Measurements from ENCODE around the gene WRNIP1. TPM values are rescaled to one million over a fixed set of nuclear protein-coding genes. Genes with fewer than 3 reads are reported as not detected.
"Not testable (repeated sequence)": the region's sequence is repeated elsewhere in the genome, so short reads cannot be mapped to it uniquely, and the experiment has no call there.

WRNIP1 gene
- total RNA-seq, 1 donor from 2014 or later, result 50.1 TPM

DNA sequence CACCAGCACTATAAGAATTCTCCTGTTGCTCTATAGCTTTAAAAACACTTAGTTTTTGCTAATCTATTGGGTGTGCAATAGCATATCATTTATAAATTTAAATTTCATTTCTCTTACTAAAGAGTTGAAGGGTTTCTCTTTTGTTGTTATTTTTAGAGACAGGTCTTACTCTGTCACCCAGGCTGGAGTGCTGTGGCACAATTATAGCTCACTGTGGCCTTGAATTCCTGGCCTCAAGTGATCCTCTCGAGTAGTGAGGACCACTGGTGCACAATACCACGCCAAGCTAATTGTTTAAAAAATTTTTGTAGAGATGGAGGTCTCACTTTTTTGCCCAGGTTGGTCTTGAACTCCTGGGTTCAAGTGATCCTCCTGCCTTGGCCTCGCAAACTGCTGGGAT is 6.2 kb upstream of the WRNIP1 start:
- no peaks in the 10 kb centered on the region for H3K27me3 ChIP-seq
- H3K36me3 ChIP-seq, result no peaks in the 10 kb centered on the region
- no peaks in the 10 kb centered on the region for H3K4me1 ChIP-seq
- intact Hi-C loops (cut with DNase I), result no loop called here
- no peak for DNase-seq (ENCODE audit: extremely low spot score in 2 of 2)
- no peak overlapping the region for H3K27ac ChIP-seq
- H3K4me3 ChIP-seq, result no peak overlapping the region
- no peak for TF ChIP-seq POLR2A (IDR thresholded peaks at IDR 0.05)
- no peak for TF ChIP-seq POLR2AphosphoS5 (IDR thresholded peaks at IDR 0.05; ENCODE audit: insufficient read depth in 1 of 2, low read depth in 1 of 2)
- TF ChIP-seq CTCF (IDR thresholded peaks at IDR 0.05), result no peak
- H3K9me3 ChIP-seq, result no peaks in the 10 kb centered on the region

- Histone ChIP-seq H3K27me3 (no peaks in the 10 kb centered on the region), H3K4me1 (peaks cover 6% of the 10 kb centered on the region), H3K36me3 (no peaks in the 10 kb centered on the region), H3K27ac (no peak overlapping the region), H3K9me3 (no peaks in the 10 kb centered on the region), H3K4me3 (no peak overlapping the region)
- intact Hi-C loops (cut with DNase I), result no loop called here
- DNase-seq (ENCODE audit: extremely low spot score in 2 of 2), result no peak
- TF ChIP-seq POLR2A (IDR thresholded peaks at IDR 0.05) (no peak), CTCF (IDR thresholded peaks at IDR 0.05) (no peak), POLR2AphosphoS5 (IDR thresholded peaks at IDR 0.05; ENCODE audit: insufficient read depth in 1 of 2, low read depth in 1 of 2) (no peak)
Observed at GRCh38 chr6:2760882-2761842, 4.0 kb upstream of the WRNIP1 start.

- H3K36me3 ChIP-seq; DNase-seq (ENCODE audit: extremely low spot score in 2 of 2); H3K27me3 ChIP-seq; H3K27ac ChIP-seq; H3K9me3 ChIP-seq; H3K4me3 ChIP-seq; intact Hi-C loops (cut with DNase I): not testable (repeated sequence)
- peaks cover 23% of the 10 kb centered on the region for H3K4me1 ChIP-seq
Observed at GRCh38 chr6:2762868-2763267, 2.3 kb upstream of the WRNIP1 start.

DNA sequence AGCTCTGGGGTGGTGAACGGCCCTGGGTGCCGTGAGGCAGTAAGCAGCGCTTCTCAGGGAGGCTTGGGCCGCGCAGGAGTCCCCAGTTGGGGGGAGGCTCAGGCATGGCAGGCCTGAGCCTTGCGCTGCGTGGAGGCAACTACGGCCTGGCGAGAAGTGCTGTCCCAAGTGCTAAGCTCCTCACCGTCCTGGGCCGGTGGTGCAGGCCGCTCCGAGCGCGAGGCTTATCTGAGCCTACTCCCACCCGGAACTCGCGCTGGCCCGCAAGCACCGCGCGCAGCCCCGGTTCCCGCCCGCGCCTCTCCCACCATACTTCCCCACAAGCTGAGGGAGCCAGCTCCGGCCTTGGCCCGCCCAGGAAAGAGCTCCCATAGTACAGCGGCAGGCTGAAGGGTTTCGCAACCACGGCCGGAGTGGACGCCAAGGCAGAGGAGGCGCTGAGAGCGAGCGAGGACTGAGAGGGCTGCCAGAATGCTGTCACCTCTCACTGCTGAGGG is 1.8 kb upstream of the WRNIP1 start:
- intact Hi-C loops (cut with DNase I), result no loop called here
- Histone ChIP-seq H3K4me3 (no peak overlapping the region), H3K9me3 (no peaks in the 10 kb centered on the region), H3K36me3 (no peaks in the 10 kb centered on the region), H3K27me3 (no peaks in the 10 kb centered on the region), H3K4me1 (peaks cover 28% of the 10 kb centered on the region), H3K27ac (no peak overlapping the region)
- no peak for DNase-seq (ENCODE audit: extremely low spot score in 2 of 2)
- TF ChIP-seq POLR2AphosphoS5 (IDR thresholded peaks at IDR 0.05; ENCODE audit: insufficient read depth in 1 of 2, low read depth in 1 of 2), result no peak
- no peak for TF ChIP-seq CTCF (IDR thresholded peaks at IDR 0.05)
- no peak for TF ChIP-seq POLR2A (IDR thresholded peaks at IDR 0.05)

DNA sequence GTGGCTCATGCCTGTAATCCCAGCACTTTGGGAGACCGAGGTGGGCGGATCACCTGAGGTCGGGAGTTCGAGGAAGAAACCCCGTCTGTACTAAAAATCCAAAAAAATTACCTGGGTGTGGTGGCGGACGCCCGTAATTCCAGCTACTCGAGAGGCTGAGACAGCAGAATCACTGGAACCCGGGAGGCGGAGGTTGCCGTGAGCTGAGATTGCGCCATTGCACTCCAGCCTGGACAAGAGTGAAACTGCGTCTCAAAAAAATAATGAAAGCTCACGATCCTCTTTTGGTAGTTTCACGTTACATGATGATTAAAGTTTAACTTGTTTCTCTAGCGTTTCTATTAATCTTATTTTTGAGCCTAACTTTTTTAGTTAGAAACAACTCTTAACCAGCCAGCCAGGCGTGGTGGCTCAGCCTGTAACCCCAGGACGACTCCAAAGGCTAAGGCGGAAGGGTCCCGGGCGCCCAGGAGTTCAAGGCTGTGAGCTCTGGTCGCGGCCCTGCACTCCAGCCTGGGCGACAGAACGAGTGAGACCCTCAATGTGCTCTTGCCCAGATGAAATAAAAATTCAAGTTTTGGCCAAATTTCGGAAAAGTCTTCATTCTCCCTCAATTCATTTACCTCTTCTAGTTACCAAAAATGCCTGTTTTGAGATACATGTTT is 1.2 kb upstream of the WRNIP1 start:
- TF ChIP-seq CTCF (IDR thresholded peaks at IDR 0.05) (no peak), POLR2A (IDR thresholded peaks at IDR 0.05) (no peak), POLR2AphosphoS5 (IDR thresholded peaks at IDR 0.05; ENCODE audit: insufficient read depth in 1 of 2, low read depth in 1 of 2) (no peak)
- Histone ChIP-seq H3K36me3 (no peaks in the 10 kb centered on the region), H3K4me1 (peaks cover 34% of the 10 kb centered on the region), H3K9me3 (no peaks in the 10 kb centered on the region), H3K27ac (peak overlapping the region; percentile 92), H3K4me3 (peak overlapping the region; percentile 55 to 78), H3K27me3 (no peaks in the 10 kb centered on the region)
- DNase-seq (ENCODE audit: extremely low spot score in 2 of 2), result no peak
- intact Hi-C loops (cut with DNase I), result no loop called here
